ENCODE data around the gene MT1H.
"Not testable (repeated sequence)": the region's sequence is repeated elsewhere in the genome, so short reads cannot be mapped to it uniquely, and the experiment has no call there.

Gene MT1H

GRCh38 chr16:56665286-56666261 lies 4.0 kb upstream of the MT1H start:
- DNase-seq, result not testable (repeated sequence)

- no peak for DNase-seq
Observed at GRCh38 chr16:56667581-56668571, 1.7 kb upstream of the MT1H start, which contains the start of gene MT1G. MT1G (minus strand) TSS chr16:56668065; CDS start chr16:56667993, 72 bp downstream.

GRCh38 chr16:56669840-56670619 lies 416 bp downstream of the MT1H start:
- DNase-seq, result no peak

GRCh38 chr16:56670620-56670934 lies 963 bp downstream of the MT1H start:
- no peak for DNase-seq

GRCh38 chr16:56671691-56672090 lies 2.1 kb downstream of the MT1H start:
- DNase-seq, result not testable (repeated sequence)

- DNase-seq, result not testable (repeated sequence)
Observed at GRCh38 chr16:56672171-56672570, 2.6 kb downstream of the MT1H start.

- no peak for DNase-seq
Observed at GRCh38 chr16:56672761-56673536, 3.3 kb downstream of the MT1H start.

GRCh38 chr16:56673921-56674320 lies 4.3 kb downstream of the MT1H start:
- DNase-seq, result no peak

- not testable (repeated sequence) for DNase-seq
Observed at GRCh38 chr16:56674570-56674969, 5.0 kb downstream of the MT1H start.

- DNase-seq, result peak; percentile 42
Observed at GRCh38 chr16:56675685-56676210, 6.1 kb downstream of the MT1H start.

GRCh38 chr16:56677474-56677873 lies 7.9 kb downstream of the MT1H start:
- DNase-seq, result no peak

- no peak for DNase-seq
Observed at GRCh38 chr16:56679078-56679730, 9.6 kb downstream of the MT1H start.

- DNase-seq, result no peak
Observed at GRCh38 chr16:56679818-56680217, 10.2 kb downstream of the MT1H start.

- DNase-seq, result peak; percentile 80
Observed at GRCh38 chr16:56681939-56682702, 12.5 kb downstream of the MT1H start, which contains the start of gene MT1X. MT1X (plus strand) TSS chr16:56682470; CDS start chr16:56682541, 71 bp downstream.

- no peak for DNase-seq
Observed at GRCh38 chr16:56682703-56683397, 13.2 kb downstream of the MT1H start.

- DNase-seq, result no peak
Observed at GRCh38 chr16:56683424-56684172, 14.0 kb downstream of the MT1H start.

GRCh38 chr16:56684256-56684925 lies 14.8 kb downstream of the MT1H start:
- no peak for DNase-seq

All from activated gamma-delta T cell (primary cell).